ENCODE results near the gene TNK2. TPM values are rescaled to one million over a fixed set of nuclear protein-coding genes. Genes with fewer than 3 reads are reported as not detected.

TNK2 gene
- total RNA-seq, 4 donors from 2014 or later, result 42.3 to 105 (median 53.1) TPM

- WGBS, 2 donors, result 85 to 88% methylated on average over 28 to 29 of the region's 30 CpGs
- TF ChIP-seq CTCF (IDR thresholded peaks at IDR 0.05), result no peak
- TF ChIP-seq POLR2A (IDR thresholded peaks at IDR 0.05), result no peak
- intact Hi-C loops (cut with DNase I; ENCODE audit: low total_unique reads), result no loop called here
- H3K4me3 ChIP-seq (ENCODE audit: low read depth, poor library complexity, severe bottlenecking), result no peak overlapping the region
- DNase-seq (ENCODE audit: low spot score in 2 of 2), result no peak
Measured at GRCh38 chr3:195878424-195879274, 29.7 kb downstream of the TNK2 start.

GRCh38 chr3:195877767-195878423, 30.5 kb downstream of the TNK2 start:
- TF ChIP-seq POLR2A (IDR thresholded peaks at IDR 0.05), result no peak
- no peak for TF ChIP-seq CTCF (IDR thresholded peaks at IDR 0.05)
- no peak overlapping the region for H3K4me3 ChIP-seq (ENCODE audit: low read depth, poor library complexity, severe bottlenecking)
- intact Hi-C loops (cut with DNase I; ENCODE audit: low total_unique reads), result no loop called here
- no peak for DNase-seq (ENCODE audit: low spot score in 2 of 2)
- WGBS, 2 donors, result 81 to 82% methylated on average over 14 to 15 of the region's 15 CpGs

DNA sequence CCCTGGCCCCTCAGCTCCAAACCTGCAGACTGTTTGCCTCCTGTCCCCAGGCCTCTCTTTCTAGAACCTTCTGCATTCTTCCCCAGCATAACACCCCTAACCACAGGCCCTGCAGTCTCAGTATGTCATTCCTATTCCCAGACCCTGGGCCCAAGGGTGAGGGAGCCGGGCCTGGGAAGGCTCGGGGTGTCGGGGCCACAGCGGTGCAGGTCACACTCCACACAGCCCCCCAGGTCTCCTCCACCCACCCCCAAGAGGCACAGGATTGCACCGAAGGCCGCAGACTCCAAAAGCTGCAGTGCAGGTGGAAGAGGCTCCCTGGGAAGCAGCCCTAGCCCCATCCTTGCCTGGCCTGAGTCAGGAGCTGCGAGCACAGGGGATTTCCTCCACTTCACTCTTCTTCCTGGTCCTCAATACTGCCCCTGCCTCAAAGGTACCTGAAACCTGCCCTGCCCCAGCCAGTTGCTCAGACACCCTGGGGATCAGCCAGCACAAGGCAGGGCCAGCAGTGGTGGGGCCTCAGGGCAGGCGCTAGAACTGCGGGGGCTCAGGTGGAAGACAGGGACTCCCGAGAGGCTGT, 31.1 kb downstream of the TNK2 start:
- TF ChIP-seq POLR2A (IDR thresholded peaks at IDR 0.05) (no peak), CTCF (IDR thresholded peaks at IDR 0.05) (no peak)
- 85 to 95% methylated on average over 10 of the region's 10 CpGs for WGBS, 2 donors
- DNase-seq (ENCODE audit: low spot score in 2 of 2), result no peak
- intact Hi-C loops (cut with DNase I; ENCODE audit: low total_unique reads), result no loop called here
- no peak overlapping the region for H3K4me3 ChIP-seq (ENCODE audit: low read depth, poor library complexity, severe bottlenecking)

DNA sequence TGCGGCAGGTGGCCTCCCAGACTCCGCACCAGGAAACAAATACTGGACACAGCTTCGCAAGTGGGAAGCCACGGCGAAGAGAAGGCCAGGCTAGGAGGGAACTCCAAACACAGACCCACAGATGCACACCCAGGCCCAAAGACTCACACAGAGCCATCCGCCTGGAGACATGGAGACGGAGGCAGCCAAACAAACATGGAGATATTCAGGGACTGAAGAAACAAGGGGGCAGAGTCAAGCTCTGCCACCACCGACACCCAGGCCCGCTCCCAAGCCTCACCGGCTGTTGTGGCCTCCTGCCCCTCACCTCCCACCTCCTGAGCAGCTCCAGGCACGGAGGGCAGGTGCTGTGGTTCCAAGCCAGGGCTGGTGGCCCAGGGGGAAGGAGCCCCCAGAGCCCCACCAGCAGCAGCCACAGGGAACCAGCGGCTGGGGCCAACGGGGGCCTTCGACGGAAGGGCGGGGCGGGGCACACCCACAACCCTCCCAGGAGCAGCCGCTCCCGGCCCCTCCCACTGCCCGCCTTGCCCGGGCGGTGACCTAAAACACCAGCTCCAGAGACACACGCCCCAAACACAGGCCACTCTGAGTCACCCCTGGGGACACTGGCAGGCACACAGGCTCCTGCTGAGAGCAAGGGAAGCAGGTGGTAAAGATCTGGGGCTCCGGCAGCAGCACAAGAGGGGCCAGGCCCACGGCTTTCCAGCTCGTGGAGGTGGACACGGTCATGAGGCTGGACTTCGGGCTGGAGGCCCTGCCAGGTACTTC, 31.9 kb downstream of the TNK2 start:
- DNase-seq (ENCODE audit: low spot score in 2 of 2), result no peak
- TF ChIP-seq CTCF (IDR thresholded peaks at IDR 0.05) (no peak), POLR2A (IDR thresholded peaks at IDR 0.05) (no peak)
- no peak overlapping the region for H3K4me3 ChIP-seq (ENCODE audit: low read depth, poor library complexity, severe bottlenecking)
- intact Hi-C loops (cut with DNase I; ENCODE audit: low total_unique reads), result no loop called here
- WGBS, 2 donors, result 73 to 76% methylated on average over 18 to 19 of the region's 28 CpGs

DNA sequence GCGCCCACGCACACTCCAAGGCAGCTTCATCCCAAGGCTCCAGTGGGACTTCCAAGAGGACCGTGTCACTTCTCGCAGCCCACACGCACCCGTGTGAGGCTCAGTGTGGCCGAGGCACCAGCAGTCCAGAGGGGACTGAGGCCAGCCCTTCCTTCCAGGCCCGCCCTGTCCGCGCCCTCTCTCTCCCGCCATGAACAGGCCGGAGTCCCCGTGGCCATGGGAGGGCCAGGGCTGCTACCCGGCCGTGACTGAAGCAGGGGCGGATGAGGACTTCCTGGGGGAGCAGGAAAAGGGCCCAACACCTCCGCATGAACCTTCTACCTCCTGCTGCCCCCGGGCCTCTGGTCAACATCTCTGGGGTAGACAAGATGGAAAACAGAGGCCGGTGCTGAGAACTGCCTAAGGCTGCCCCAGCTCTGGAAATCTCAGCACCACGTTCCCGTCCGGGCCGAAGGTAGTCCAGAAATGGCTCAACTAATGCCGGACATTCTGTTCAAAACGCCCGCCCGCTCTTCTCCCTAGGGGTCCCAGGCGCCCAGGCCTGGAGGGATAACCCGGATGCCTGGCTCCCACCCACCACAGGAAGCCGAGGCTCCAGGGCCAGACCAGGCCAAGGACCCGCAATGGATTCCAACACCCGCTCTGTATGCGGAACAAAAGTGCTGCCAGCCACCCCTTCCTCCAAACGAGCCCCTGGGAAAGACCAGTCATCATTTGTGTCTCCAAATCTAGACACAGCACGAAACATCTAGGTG, 32.7 kb downstream of the TNK2 start:
- WGBS, 2 donors, result 93% methylated on average over 33 to 34 of the region's 35 CpGs
- no peak overlapping the region for H3K4me3 ChIP-seq (ENCODE audit: low read depth, poor library complexity, severe bottlenecking)
- no peak for DNase-seq (ENCODE audit: low spot score in 2 of 2)
- TF ChIP-seq CTCF (IDR thresholded peaks at IDR 0.05) (no peak), POLR2A (IDR thresholded peaks at IDR 0.05) (no peak)
- intact Hi-C loops (cut with DNase I; ENCODE audit: low total_unique reads), result no loop called here
